Naive thymus-derived CD8-positive, alpha-beta T cell (primary cell): ENCODE results near the gene PKNOX2. TPM values are rescaled to one million over a fixed set of nuclear protein-coding genes. Genes with fewer than 3 reads are reported as not detected.

Experiments
- ATAC-seq, 2 donors: fragments of 150-1000 bp; cut with Tn5 transposase in 1 of 2; sonication (Bioruptor Pico), chemical (Tn5 transposase) in 1 of 2; 1 replicate in 1 of 2; 2 replicates in 1 of 2; pipeline ENCODE4 v1.10.0; 2021; ENCODE audit warnings: mild to moderate bottlenecking in 2 of 2, moderate library complexity in 2 of 2
- POLR2A ChIA-PET: fragments of 350-600 bp; sonication (Branson Sonifier 250); formaldehyde crosslinking; loops from one replicate; lab custom pipeline; 2021; ENCODE audit warnings: antibody characterized with exemption; lab: Charles Lee
- DNase-seq, 10 donors: peaks; one replicate each; pipeline versions ENCODE4 v3.0.0 to v3.0.0-alpha.2; 2020 to 2022
- H3K27ac Mint-ChIP-seq, 10 donors: one replicate each; pipeline ENCODE4 v1.8.0; 2020 to 2022; ENCODE audit warnings: mild to moderate bottlenecking in 10 of 10, mixed read lengths in 10 of 10, moderate library complexity in 4 of 10, inconsistent platforms in 1 of 10
- H3K27me3 Mint-ChIP-seq, 5 donors: one replicate each; pipeline ENCODE4 v1.8.0; 2021 to 2022; ENCODE audit warnings: mixed read lengths in 5 of 5
- H3K36me3 Mint-ChIP-seq, 3 donors: one replicate each; pipeline ENCODE4 v1.8.0; 2020 to 2022; ENCODE audit warnings: mixed read lengths in 3 of 3, mild to moderate bottlenecking in 2 of 3, inconsistent platforms in 1 of 3
- H3K4me1 Mint-ChIP-seq, 4 donors: one replicate each; pipeline ENCODE4 v1.8.0; 2021 to 2022; ENCODE audit warnings: mixed read lengths in 4 of 4
- H3K4me3 Mint-ChIP-seq, 10 donors: one replicate each; pipeline ENCODE4 v1.8.0; 2020 to 2022; ENCODE audit warnings: mild to moderate bottlenecking in 10 of 10, mixed read lengths in 10 of 10, moderate library complexity in 6 of 10, inconsistent platforms in 1 of 10
- H3K9me3 Mint-ChIP-seq, 9 donors: one replicate each; pipeline ENCODE4 v1.8.0; 2020 to 2022; ENCODE audit warnings: mixed read lengths in 9 of 9, mild to moderate bottlenecking in 3 of 9, inconsistent platforms in 1 of 9, moderate library complexity in 1 of 9
- polyA plus RNA-seq, 3 donors: library from polyadenylated mRNA; unstranded; fragments of 300-500 nt; fragmentation: Illumina TruSeq; gene quantifications; one replicate each; pipeline ENCODE4 v1.2.3, GENCODE V29; 2021
- total RNA-seq, 8 experiments: library from RNA in 2 of 8; stranded (reverse) in 2 of 8; gene quantifications; one replicate each; pipeline ENCODE4 v1.2.3 and lab custom pipeline; 2021 to 2026

Gene PKNOX2
- total and polyA plus RNA-seq, 5 experiments from 2014 or later = not detected

- H3K9me3 Mint-ChIP-seq = no peaks in the 10 kb centered on the region
- no peaks in the 10 kb centered on the region for H3K4me1 Mint-ChIP-seq
- no peaks in the 10 kb centered on the region for H3K36me3 Mint-ChIP-seq
- DNase-seq (no peak), ATAC-seq (no peak)
- POLR2A ChIA-PET = no interaction called here
- no peak overlapping the region for H3K4me3 Mint-ChIP-seq
- peaks cover 0 to 20% (median 17%) of the 10 kb centered on the region in 5 donors for H3K27me3 Mint-ChIP-seq
- H3K27ac Mint-ChIP-seq = no peak overlapping the region
Measured at GRCh38 chr11:125299061-125299615, 134.6 kb downstream of the PKNOX2 start.

- ATAC-seq = no peak
- H3K4me1 Mint-ChIP-seq = no peaks in the 10 kb centered on the region
- POLR2A ChIA-PET = no interaction called here
- DNase-seq = no peak
- H3K9me3 Mint-ChIP-seq = no peaks in the 10 kb centered on the region
- H3K4me3 Mint-ChIP-seq = no peak overlapping the region
- H3K27ac Mint-ChIP-seq = no peak overlapping the region
- H3K36me3 Mint-ChIP-seq = no peaks in the 10 kb centered on the region
- peaks cover 0 to 17% (median 10%) of the 10 kb centered on the region in 5 donors for H3K27me3 Mint-ChIP-seq
Measured at GRCh38 chr11:125299821-125300220, 135.3 kb downstream of the PKNOX2 start.

GRCh38 chr11:125300791-125301218, 136.3 kb downstream of the PKNOX2 start:
- no peaks in the 10 kb centered on the region for H3K9me3 Mint-ChIP-seq
- H3K4me3 Mint-ChIP-seq = no peak overlapping the region
- peaks cover 0 to 10% (median 7%) of the 10 kb centered on the region in 5 donors for H3K27me3 Mint-ChIP-seq
- H3K36me3 Mint-ChIP-seq = no peaks in the 10 kb centered on the region
- H3K27ac Mint-ChIP-seq = no peak overlapping the region
- no peaks in the 10 kb centered on the region for H3K4me1 Mint-ChIP-seq
- DNase-seq (no peak), ATAC-seq (no peak)
- POLR2A ChIA-PET = no interaction called here

GRCh38 chr11:125301346-125301745, 136.8 kb downstream of the PKNOX2 start:
- ATAC-seq (no peak), DNase-seq (no peak)
- H3K36me3 Mint-ChIP-seq = no peaks in the 10 kb centered on the region
- no peaks in the 10 kb centered on the region for H3K9me3 Mint-ChIP-seq
- peaks cover 0 to 6% (median 2%) of the 10 kb centered on the region in 5 donors for H3K27me3 Mint-ChIP-seq
- POLR2A ChIA-PET = no interaction called here
- H3K27ac Mint-ChIP-seq = no peak overlapping the region
- no peaks in the 10 kb centered on the region for H3K4me1 Mint-ChIP-seq
- H3K4me3 Mint-ChIP-seq = no peak overlapping the region

GRCh38 chr11:125303186-125303585, 138.6 kb downstream of the PKNOX2 start:
- Mint-ChIP-seq H3K4me1 (no peaks in the 10 kb centered on the region), H3K9me3 (no peaks in the 10 kb centered on the region), H3K27ac (no peak overlapping the region), H3K27me3 (peaks cover 0 to 6% (median 2%) of the 10 kb centered on the region in 5 donors), H3K4me3 (no peak overlapping the region), H3K36me3 (no peaks in the 10 kb centered on the region)
- no peak for ATAC-seq
- POLR2A ChIA-PET = no interaction called here
- DNase-seq = no peak

- H3K27me3 Mint-ChIP-seq = peaks cover 0 to 6% (median 5%) of the 10 kb centered on the region in 5 donors
- ATAC-seq (no peak), DNase-seq (no peak)
- no peaks in the 10 kb centered on the region for H3K36me3 Mint-ChIP-seq
- no peaks in the 10 kb centered on the region for H3K4me1 Mint-ChIP-seq
- no peak overlapping the region for H3K4me3 Mint-ChIP-seq
- POLR2A ChIA-PET = no interaction called here
- H3K9me3 Mint-ChIP-seq = no peaks in the 10 kb centered on the region
- H3K27ac Mint-ChIP-seq = no peak overlapping the region
Measured at GRCh38 chr11:125303694-125304093, 139.1 kb downstream of the PKNOX2 start.

GRCh38 chr11:125304136-125304535, 139.6 kb downstream of the PKNOX2 start:
- no peak for ATAC-seq
- Mint-ChIP-seq H3K27ac (no peak overlapping the region), H3K9me3 (no peaks in the 10 kb centered on the region), H3K27me3 (peaks cover 0 to 10% (median 9%) of the 10 kb centered on the region in 5 donors), H3K36me3 (no peaks in the 10 kb centered on the region), H3K4me3 (no peak overlapping the region), H3K4me1 (no peaks in the 10 kb centered on the region)
- POLR2A ChIA-PET = no interaction called here
- DNase-seq = no peak

GRCh38 chr11:125304876-125305275, 140.3 kb downstream of the PKNOX2 start:
- Mint-ChIP-seq H3K27me3 (peaks cover 1 to 17% (median 9%) of the 10 kb centered on the region in 5 donors), H3K9me3 (no peaks in the 10 kb centered on the region), H3K4me3 (no peak overlapping the region), H3K36me3 (no peaks in the 10 kb centered on the region), H3K4me1 (no peaks in the 10 kb centered on the region), H3K27ac (no peak overlapping the region)
- no peak for DNase-seq
- POLR2A ChIA-PET = no interaction called here
- ATAC-seq = no peak

- Mint-ChIP-seq H3K36me3 (no peaks in the 10 kb centered on the region), H3K4me3 (no peak overlapping the region), H3K9me3 (no peaks in the 10 kb centered on the region), H3K27ac (no peak overlapping the region), H3K4me1 (no peaks in the 10 kb centered on the region), H3K27me3 (peaks cover 1 to 19% (median 9%) of the 10 kb centered on the region in 5 donors)
- POLR2A ChIA-PET = no interaction called here
- ATAC-seq (no peak), DNase-seq (no peak)
Measured at GRCh38 chr11:125305345-125305744, 140.8 kb downstream of the PKNOX2 start.

- Mint-ChIP-seq H3K27me3 (peaks cover 1 to 19% (median 10%) of the 10 kb centered on the region in 5 donors), H3K36me3 (no peaks in the 10 kb centered on the region), H3K27ac (no peak overlapping the region), H3K4me3 (no peak overlapping the region), H3K4me1 (no peaks in the 10 kb centered on the region), H3K9me3 (no peaks in the 10 kb centered on the region)
- DNase-seq = no peak
- no peak for ATAC-seq
- POLR2A ChIA-PET = no interaction called here
Measured at GRCh38 chr11:125306476-125306875, 141.9 kb downstream of the PKNOX2 start.

- no peak for DNase-seq
Measured at GRCh38 chr11:125308246-125308645, 143.7 kb downstream of the PKNOX2 start.

GRCh38 chr11:125312391-125312790, 147.8 kb downstream of the PKNOX2 start:
- Mint-ChIP-seq H3K27me3 (peaks cover 5 to 35% (median 20%) of the 10 kb centered on the region in 5 donors), H3K4me3 (no peak overlapping the region), H3K27ac (no peak overlapping the region), H3K4me1 (no peaks in the 10 kb centered on the region), H3K9me3 (no peaks in the 10 kb centered on the region), H3K36me3 (no peaks in the 10 kb centered on the region)
- DNase-seq (no peak), ATAC-seq (no peak)
- POLR2A ChIA-PET = no interaction called here

More at GRCh38 chr11:125308246-125308645, 143.7 kb downstream of the PKNOX2 start:
- Mint-ChIP-seq H3K27ac (no peak overlapping the region), H3K27me3 (peaks cover 4 to 35% (median 20%) of the 10 kb centered on the region in 5 donors), H3K36me3 (no peaks in the 10 kb centered on the region), H3K4me3 (no peak overlapping the region), H3K9me3 (no peaks in the 10 kb centered on the region), H3K4me1 (no peaks in the 10 kb centered on the region)
- POLR2A ChIA-PET = no interaction called here
- no peak for ATAC-seq

GRCh38 chr11:125312812-125313211, 148.3 kb downstream of the PKNOX2 start:
- no peak for DNase-seq
- POLR2A ChIA-PET = no interaction called here
- Mint-ChIP-seq H3K4me3 (no peak overlapping the region), H3K9me3 (no peaks in the 10 kb centered on the region), H3K27me3 (peaks cover 5 to 35% (median 20%) of the 10 kb centered on the region in 5 donors), H3K27ac (no peak overlapping the region), H3K4me1 (no peaks in the 10 kb centered on the region), H3K36me3 (no peaks in the 10 kb centered on the region)
- ATAC-seq = no peak
